ENCODE data around the gene GNG3.

GNG3 gene

GRCh38 chr11:62752177-62752785 is 44.8 kb downstream of the GNG3 start:
- intact Hi-C loops (cut with DNase I), result no loop called here
- DNase-seq, result peak in 3 of 10 donors; percentile 35 to 56 (median 44)

GRCh38 chr11:62752994-62753735 is 45.7 kb downstream of the GNG3 start:
- intact Hi-C loops (cut with DNase I), result no loop called here
- peak in 3 of 10 donors; percentile 58 to 82 (median 64) for DNase-seq

- intact Hi-C loops (cut with DNase I), result loop anchor here (2.0 kb wide), 1 partner anchor 51 kb away; the partner anchor contains the start of gene NXF1
- DNase-seq, result peak; percentile 97 to 100 (median 98)
These were observed 46.5 kb downstream of the GNG3 start, which contains the start of gene ZBTB3 for GRCh38 chr11:62753736-62754603. TSS of gene ZBTB3 (minus strand) at chr11:62754160. CDS start at chr11:62753664, 496 bp downstream.

GRCh38 chr11:62755086-62755615 is 47.7 kb downstream of the GNG3 start:
- peak in 1 of 10 donors; percentile 75 for DNase-seq
- intact Hi-C loops (cut with DNase I), result loop anchor here (2.0 kb wide), 1 partner anchor 50 kb away; the partner anchor contains the start of gene NXF1

GRCh38 chr11:62757846-62758788 is 50.6 kb downstream of the GNG3 start:
- intact Hi-C loops (cut with DNase I), result no loop called here
- DNase-seq, result peak in 1 of 10 donors; percentile 30

All from posterior cingulate gyrus (tissue), 11 donors.